Transverse colon (tissue), 4 donors: ENCODE measurements around the gene PODNL1. TPM values are rescaled to one million over a fixed set of nuclear protein-coding genes. Genes with fewer than 3 reads are reported as not detected.

Experiments
- DNase-seq: peaks from one replicate; pipeline ENCODE4 v3.0.0-alpha.2; 2019
- H3K27ac ChIP-seq, 4 donors: fragments of 200-600 bp; sonication (generic); 2 replicates each; pipeline ENCODE4 v1.5.1; 2016 to 2018; ENCODE audit warnings: inconsistent platforms in 4 of 4
- H3K27me3 ChIP-seq: fragments of 200-600 bp; sonication (generic); 2 replicates; pipeline ENCODE4 v1.5.1; 2017; ENCODE audit warnings: inconsistent platforms
- H3K36me3 ChIP-seq, 4 donors: fragments of 200-600 bp; sonication (generic); 2 replicates each; pipeline ENCODE4 v1.5.1; 2017 to 2019; ENCODE audit warnings: inconsistent platforms in 4 of 4
- H3K4me1 ChIP-seq, 4 donors: fragments of 200-600 bp; sonication (generic); 2 replicates each; pipeline ENCODE4 v1.5.1; 2017 to 2020; ENCODE audit warnings: inconsistent platforms in 4 of 4
- H3K4me3 ChIP-seq, 4 donors: fragments of 200-600 bp; sonication (generic); 1 replicate in 1 of 4; 2 replicates in 3 of 4; pipeline versions ENCODE4 v1.5.1 to v1.6.1; 2017 to 2019; ENCODE audit warnings: inconsistent platforms in 4 of 4
- H3K9me3 ChIP-seq, 2 donors: fragments of 200-600 bp; sonication (generic); 2 replicates each; pipeline ENCODE4 v1.5.1; 2017 to 2019; ENCODE audit warnings: inconsistent platforms in 2 of 2
- EP300 ChIP-seq: sonication (generic); formaldehyde crosslinking; IDR thresholded peaks from one replicate; pipeline ENCODE4 v1.6.1; 2017; ENCODE audit warnings: antibody characterized with exemption, low read depth
- POLR2A ChIP-seq: fragments of 450-650 bp; IDR thresholded peaks from one replicate; pipeline ENCODE4 v1.6.1; 2016; ENCODE audit warnings: antibody characterized with exemption, mild to moderate bottlenecking, moderate library complexity
- POLR2AphosphoS5 ChIP-seq, 3 donors: sonication (generic); formaldehyde crosslinking; IDR thresholded peaks; one replicate each; pipeline ENCODE4 v1.6.1; 2016; ENCODE audit warnings: antibody characterized with exemption in 3 of 3
- WGBS, 2 donors: methylation state at CpG; one replicate each; pipeline ENCODE4 v1.1.5; 2018; ENCODE audit warnings: low coverage in 1 of 2; 5-methylcytosine and 5-hydroxymethylcytosine counted together
- in situ Hi-C, 4 donors: fragments of 200-750 bp; cut with MboI; loops; one replicate each; pipeline versions ENCODE4 v1.15.0 to v1.15.1; 2017; ENCODE audit warnings: low sequenced_read_pairs in 3 of 4, low pct_ligation_motif_present in 1 of 4, low pct_unique_long_range_greater_than_20kb in 1 of 4
- intact Hi-C: fragments of 100-400 bp; cut with DNase I; formaldehyde crosslinking; loops from one replicate; pipeline ENCODE4 v1.15.1; 2023; ENCODE audit warnings: low total_unique reads
- total RNA-seq, 4 donors: library from RNA; depleted of rRNA; stranded (reverse); fragments of >200 nt; gene quantifications; one replicate each; pipeline ENCODE4 v1.1.0, GENCODE V29; 2016
- TF ChIP-seq, protein P1 (sequence below), 5 experiments: fragments of 200-600 bp in 3 of 5; fragments of 450-650 bp in 2 of 5; sonication (generic) in 3 of 5; IDR thresholded peaks; 1 replicate in 2 of 5; 2 replicates in 3 of 5; pipeline ENCODE4 v1.5.1; 2016 to 2017; ENCODE audit warnings: antibody characterized with exemption in 5 of 5, inconsistent platforms in 3 of 5, mild to moderate bottlenecking in 2 of 5, moderate library complexity in 1 of 5

PODNL1 gene
- total RNA-seq, 4 donors from 2014 or later, result 3.0 to 15.3 (median 3.2) TPM

- H3K27ac ChIP-seq, result no peak overlapping the region
- in situ Hi-C loops, result no loop called here
These were observed 19.8 kb upstream of the PODNL1 start for GRCh38 chr19:13958043-13958442.

DNA sequence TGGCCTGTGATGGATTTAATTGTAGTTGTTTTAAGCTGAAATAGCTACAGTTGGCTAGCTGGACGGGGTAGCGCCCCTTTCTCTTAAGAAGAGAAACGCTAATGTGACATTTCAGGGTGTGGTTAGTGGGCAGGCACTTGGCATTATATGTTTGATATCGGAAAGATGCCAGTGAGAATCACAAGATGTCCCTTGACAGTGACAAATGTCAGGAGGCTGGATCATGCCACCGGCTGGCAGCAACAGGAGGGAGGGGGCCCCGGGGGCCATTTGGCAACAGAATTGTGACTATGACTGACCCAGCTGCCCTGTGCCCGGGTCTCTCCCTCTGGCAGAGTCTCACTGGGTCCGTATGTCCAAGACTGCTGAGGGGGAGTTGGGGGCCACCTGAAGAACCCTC lies 18.8 kb upstream of the PODNL1 start:
- no peak for DNase-seq
- Histone ChIP-seq H3K4me1 (peaks cover 3 to 13% (median 11%) of the 10 kb centered on the region in 4 donors), H3K9me3 (no peaks in the 10 kb centered on the region), H3K4me3 (no peak overlapping the region), H3K27me3 (no peaks in the 10 kb centered on the region), H3K36me3 (peaks cover 0 to 29% (median 10%) of the 10 kb centered on the region in 4 donors), H3K27ac (no peak overlapping the region)
- WGBS, 2 donors, result 64 to 80% methylated on average over 3 to 8 of the region's 8 CpGs
- in situ Hi-C loops, result no loop called here
- intact Hi-C loops, result no loop called here
- TF ChIP-seq EP300 (no peak), POLR2AphosphoS5 (IDR thresholded peaks at IDR 0.05) (no peak), POLR2A (no peak)
- TF ChIP-seq, protein P1, sequence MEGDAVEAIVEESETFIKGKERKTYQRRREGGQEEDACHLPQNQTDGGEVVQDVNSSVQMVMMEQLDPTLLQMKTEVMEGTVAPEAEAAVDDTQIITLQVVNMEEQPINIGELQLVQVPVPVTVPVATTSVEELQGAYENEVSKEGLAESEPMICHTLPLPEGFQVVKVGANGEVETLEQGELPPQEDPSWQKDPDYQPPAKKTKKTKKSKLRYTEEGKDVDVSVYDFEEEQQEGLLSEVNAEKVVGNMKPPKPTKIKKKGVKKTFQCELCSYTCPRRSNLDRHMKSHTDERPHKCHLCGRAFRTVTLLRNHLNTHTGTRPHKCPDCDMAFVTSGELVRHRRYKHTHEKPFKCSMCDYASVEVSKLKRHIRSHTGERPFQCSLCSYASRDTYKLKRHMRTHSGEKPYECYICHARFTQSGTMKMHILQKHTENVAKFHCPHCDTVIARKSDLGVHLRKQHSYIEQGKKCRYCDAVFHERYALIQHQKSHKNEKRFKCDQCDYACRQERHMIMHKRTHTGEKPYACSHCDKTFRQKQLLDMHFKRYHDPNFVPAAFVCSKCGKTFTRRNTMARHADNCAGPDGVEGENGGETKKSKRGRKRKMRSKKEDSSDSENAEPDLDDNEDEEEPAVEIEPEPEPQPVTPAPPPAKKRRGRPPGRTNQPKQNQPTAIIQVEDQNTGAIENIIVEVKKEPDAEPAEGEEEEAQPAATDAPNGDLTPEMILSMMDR (IDR thresholded peaks at IDR 0.05), result no peak

More at GRCh38 chr19:13958043-13958442, 19.8 kb upstream of the PODNL1 start:
- no peak for DNase-seq
- 82% methylated on average over 11 of the region's 12 CpGs; no CpG with 5 or more reads in 1 of the 2 donors for WGBS, 2 donors
- no peaks in the 10 kb centered on the region for H3K27me3 ChIP-seq
- H3K4me3 ChIP-seq, result no peak overlapping the region
- TF ChIP-seq, protein P1 (IDR thresholded peaks at IDR 0.05), result no peak
- TF ChIP-seq POLR2AphosphoS5 (IDR thresholded peaks at IDR 0.05), result no peak
- no peak for TF ChIP-seq POLR2A
- no peak for TF ChIP-seq EP300
- peaks cover 3 to 12% (median 8%) of the 10 kb centered on the region in 4 donors for H3K4me1 ChIP-seq
- H3K36me3 ChIP-seq, result peaks cover 0 to 29% (median 10%) of the 10 kb centered on the region in 4 donors
- intact Hi-C loops, result no loop called here
- H3K9me3 ChIP-seq, result no peaks in the 10 kb centered on the region

DNA sequence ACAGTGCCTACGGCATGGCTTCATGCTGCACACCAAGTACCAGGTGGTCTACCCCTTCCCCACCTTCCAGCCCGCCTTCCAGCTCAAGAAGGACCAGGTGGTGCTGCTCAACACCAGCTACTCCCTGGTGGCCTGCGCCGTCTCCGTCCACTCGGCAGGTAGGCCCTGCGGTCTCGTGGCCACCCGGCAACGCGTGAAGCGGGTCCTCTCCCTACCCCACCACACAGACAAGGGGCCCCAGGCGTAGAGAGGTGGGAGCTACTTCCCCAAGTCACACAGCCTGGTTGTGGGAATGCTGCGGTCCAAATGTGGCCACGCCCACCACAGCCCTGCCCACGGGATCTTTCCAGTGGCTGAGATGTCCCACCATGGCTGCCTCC lies 18.1 kb upstream of the PODNL1 start:
- no peaks in the 10 kb centered on the region for H3K9me3 ChIP-seq
- in situ Hi-C loops (no loop called here), intact Hi-C loops (no loop called here)
- no peak for DNase-seq
- H3K4me1 ChIP-seq, result peaks cover 3 to 16% (median 13%) of the 10 kb centered on the region in 4 donors
- no peaks in the 10 kb centered on the region for H3K27me3 ChIP-seq
- TF ChIP-seq EP300, result no peak
- TF ChIP-seq, protein P1 (IDR thresholded peaks at IDR 0.05), result no peak
- TF ChIP-seq POLR2AphosphoS5 (IDR thresholded peaks at IDR 0.05), result no peak
- no peak for TF ChIP-seq POLR2A
- H3K27ac ChIP-seq, result no peak overlapping the region
- WGBS, 2 donors, result 94% methylated on average over 16 of the region's 16 CpGs; no CpG with 5 or more reads in 1 of the 2 donors
- H3K36me3 ChIP-seq, result peaks cover 0 to 29% (median 10%) of the 10 kb centered on the region in 4 donors
- H3K4me3 ChIP-seq, result no peak overlapping the region

DNA sequence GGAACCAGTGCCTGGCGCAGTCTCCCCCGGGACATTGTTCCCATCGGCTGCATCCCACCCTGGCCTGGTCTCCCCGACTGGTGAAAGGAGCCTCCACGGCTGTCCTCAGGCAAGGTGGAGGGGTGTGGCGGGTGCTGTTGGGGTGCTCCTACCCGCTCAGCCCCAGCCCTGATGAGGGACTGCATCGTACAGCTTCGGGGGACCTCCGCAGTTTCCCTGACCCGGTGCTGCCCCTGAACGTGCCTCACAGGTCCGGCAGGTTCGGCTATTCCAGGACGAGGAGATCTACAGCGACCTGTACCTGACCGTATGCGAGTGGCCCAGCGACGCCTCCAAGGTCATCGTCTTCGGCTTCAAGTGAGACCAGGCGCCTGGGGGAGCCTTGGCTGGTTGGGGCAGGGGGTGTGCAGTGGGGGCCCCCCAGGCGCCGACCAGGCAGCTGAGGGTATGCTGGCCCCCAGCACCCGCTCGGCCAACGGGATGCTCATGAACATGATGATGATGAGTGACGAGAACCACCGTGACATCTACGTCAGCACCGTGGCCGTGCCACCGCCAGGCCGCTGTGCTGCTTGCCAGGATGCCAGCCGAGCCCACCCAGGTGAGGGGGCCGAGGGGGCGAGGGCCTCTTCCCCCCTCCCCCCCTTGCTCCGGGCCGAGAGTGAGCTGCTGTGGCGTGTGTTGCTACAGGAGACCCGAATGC lies 17.6 kb upstream of the PODNL1 start:
- Histone ChIP-seq H3K36me3 (peaks cover 0 to 29% (median 10%) of the 10 kb centered on the region in 4 donors), H3K4me1 (peaks cover 3 to 16% (median 13%) of the 10 kb centered on the region in 4 donors), H3K27ac (no peak overlapping the region), H3K9me3 (no peaks in the 10 kb centered on the region), H3K27me3 (no peaks in the 10 kb centered on the region), H3K4me3 (no peak overlapping the region)
- intact Hi-C loops (no loop called here), in situ Hi-C loops (no loop called here)
- TF ChIP-seq EP300, result no peak
- no peak for TF ChIP-seq POLR2AphosphoS5 (IDR thresholded peaks at IDR 0.05)
- TF ChIP-seq, protein P1 (IDR thresholded peaks at IDR 0.05), result no peak
- no peak for TF ChIP-seq POLR2A
- no peak for DNase-seq
- WGBS, 2 donors, result 93% methylated on average over 34 of the region's 42 CpGs; no CpG with 5 or more reads in 1 of the 2 donors
